Coronary artery (tissue), 2 donors: Measurements from ENCODE around the gene CHIC2.
"Not testable (repeated sequence)": the region's sequence is repeated elsewhere in the genome, so short reads cannot be mapped to it uniquely, and the experiment has no call there.

Experiments used
- DNase-seq: peaks from one replicate; pipeline ENCODE4 v3.0.0-alpha.2; 2017; ENCODE audit warnings: low spot score
- H3K27ac ChIP-seq, 2 donors: fragments of 200-600 bp; sonication (generic); one replicate each; pipeline ENCODE4 v1.5.1; 2016 to 2019
- H3K4me3 ChIP-seq: fragments of 200-600 bp; sonication (generic); 2 replicates; pipeline ENCODE4 v1.5.1; 2016; ENCODE audit warnings: mild to moderate bottlenecking, moderate library complexity
- CTCF ChIP-seq: fragments of 200-600 bp; sonication (generic); IDR thresholded peaks from one replicate; pipeline ENCODE4 v1.5.1; 2019; ENCODE audit warnings: antibody characterized with exemption

Gene CHIC2

GRCh38 chr4:54058171-54058570 lies 6.2 kb downstream of the CHIC2 start:
- TF ChIP-seq CTCF, result no peak
- Histone ChIP-seq H3K4me3 (no peak overlapping the region), H3K27ac (no peak overlapping the region)
- DNase-seq, result no peak

GRCh38 chr4:54056360-54056759 lies 8.0 kb downstream of the CHIC2 start:
- no peak for DNase-seq
- Histone ChIP-seq H3K4me3 (no peak overlapping the region), H3K27ac (no peak overlapping the region)
- TF ChIP-seq CTCF, result no peak

DNA sequence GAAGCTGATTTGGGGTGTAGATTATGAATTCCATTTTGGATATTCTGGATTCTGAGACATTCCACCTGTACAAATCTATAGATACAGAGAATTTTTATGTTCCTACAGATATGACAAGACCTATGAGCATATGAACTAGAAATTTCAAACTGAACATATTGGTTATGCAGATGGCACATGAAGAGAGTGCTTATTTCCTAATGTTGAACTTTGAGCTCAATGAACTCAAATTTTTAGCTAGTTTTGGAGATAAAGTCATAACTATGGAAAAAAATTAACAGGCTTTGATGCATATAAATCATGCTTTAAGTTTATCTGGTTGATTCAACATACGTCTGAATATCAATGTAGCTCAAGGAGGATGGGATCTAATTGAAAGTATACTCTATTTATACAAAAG lies 8.9 kb downstream of the CHIC2 start:
- DNase-seq, result no peak
- Histone ChIP-seq H3K4me3 (no peak overlapping the region), H3K27ac (no peak overlapping the region)
- TF ChIP-seq CTCF, result no peak

DNA sequence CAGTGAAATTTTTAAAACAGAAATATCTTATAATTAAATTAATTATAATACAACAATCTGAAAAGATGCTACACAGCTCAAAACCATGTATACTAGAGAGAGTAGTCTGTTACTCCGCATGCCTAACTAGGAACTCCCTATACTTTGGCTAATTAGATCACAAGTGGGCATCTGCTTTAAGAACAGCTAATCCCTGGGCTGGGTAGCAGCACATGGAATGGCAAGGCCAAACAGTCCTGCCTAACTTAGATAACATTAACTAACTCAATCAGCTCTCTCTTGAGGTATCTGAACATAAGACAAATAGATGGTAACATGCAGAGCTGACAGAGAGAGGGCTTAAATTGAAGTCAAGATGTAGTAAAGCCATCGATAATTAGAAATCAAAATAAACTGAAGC lies 9.9 kb downstream of the CHIC2 start:
- H3K27ac ChIP-seq, result no peak overlapping the region
- no peak for DNase-seq
- TF ChIP-seq CTCF, result no peak
- no peak overlapping the region for H3K4me3 ChIP-seq

GRCh38 chr4:54053322-54053721 lies 11.1 kb downstream of the CHIC2 start:
- DNase-seq, H3K4me3 ChIP-seq, H3K27ac ChIP-seq: not testable (repeated sequence)

DNA sequence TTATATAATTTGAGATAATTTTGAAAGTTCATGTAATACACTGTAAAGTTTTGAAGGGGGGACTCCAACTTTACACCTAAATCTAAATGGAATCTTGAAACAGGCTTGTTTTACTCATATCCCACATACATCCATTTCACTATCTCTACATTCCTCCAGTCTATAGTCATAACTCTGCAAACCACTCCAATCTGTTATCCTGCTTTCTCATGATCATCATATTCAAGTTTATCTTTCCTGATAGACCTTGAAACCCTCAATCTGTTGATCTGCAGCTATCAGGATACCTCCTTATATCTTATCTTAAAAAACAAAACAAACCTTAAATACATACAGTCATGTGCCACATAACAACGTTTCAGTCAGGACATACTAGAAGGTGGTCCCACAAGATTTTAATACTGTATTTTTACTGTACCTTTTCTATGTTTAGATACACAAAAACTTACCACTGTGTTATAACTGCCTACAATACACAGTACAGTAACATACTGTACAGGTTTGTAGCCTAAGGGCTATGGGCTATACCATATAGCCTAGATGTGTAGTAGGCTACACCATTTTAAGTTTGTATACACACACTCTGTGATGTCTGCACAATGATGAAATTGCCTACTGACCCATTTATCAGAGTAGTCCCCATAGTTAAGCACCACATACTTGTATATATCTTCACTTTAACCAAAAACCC lies 14.0 kb downstream of the CHIC2 start:
- no peak overlapping the region for H3K4me3 ChIP-seq
- TF ChIP-seq CTCF, result no peak
- no peak for DNase-seq
- H3K27ac ChIP-seq, result no peak overlapping the region

- H3K27ac ChIP-seq, H3K4me3 ChIP-seq, DNase-seq: not testable (repeated sequence)
Observed at GRCh38 chr4:54043630-54044029, 20.8 kb downstream of the CHIC2 start.

GRCh38 chr4:54041933-54042332 lies 22.5 kb downstream of the CHIC2 start:
- H3K4me3 ChIP-seq, result no peak overlapping the region
- DNase-seq, result no peak
- no peak overlapping the region for H3K27ac ChIP-seq
- TF ChIP-seq CTCF, result no peak
